KOPT-K1 (cell line): ENCODE data around the gene FARS2.

Source experiments
- H3K27ac ChIP-seq: fragments of 200-600 bp; sonication (generic); 2 replicates; pipeline ENCODE4 v1.5.1; 2016; ENCODE audit warnings: antibody characterized with exemption, mild to moderate bottlenecking, low read depth, low read length; ENCODE audit not compliant: poor library complexity, severe bottlenecking
- H3K36me3 ChIP-seq: fragments of 200-600 bp; sonication (generic); 2 replicates; pipeline ENCODE4 v1.5.1; 2017; ENCODE audit warnings: antibody characterized with exemption, mild to moderate bottlenecking, low read length, moderate library complexity; ENCODE audit not compliant: insufficient read depth
- H3K9me3 ChIP-seq: fragments of 200-600 bp; sonication (generic); 2 replicates; pipeline ENCODE4 v1.5.1; 2017; ENCODE audit warnings: antibody characterized with exemption, low read length, mild to moderate bottlenecking; ENCODE audit not compliant: insufficient read depth, poor library complexity, severe bottlenecking

Gene FARS2

GRCh38 chr6:5384276-5384675 is 123.0 kb downstream of the FARS2 start:
- no peaks in the 10 kb centered on the region for H3K9me3 ChIP-seq
- no peaks in the 10 kb centered on the region for H3K36me3 ChIP-seq
- H3K27ac ChIP-seq: no peak overlapping the region

DNA sequence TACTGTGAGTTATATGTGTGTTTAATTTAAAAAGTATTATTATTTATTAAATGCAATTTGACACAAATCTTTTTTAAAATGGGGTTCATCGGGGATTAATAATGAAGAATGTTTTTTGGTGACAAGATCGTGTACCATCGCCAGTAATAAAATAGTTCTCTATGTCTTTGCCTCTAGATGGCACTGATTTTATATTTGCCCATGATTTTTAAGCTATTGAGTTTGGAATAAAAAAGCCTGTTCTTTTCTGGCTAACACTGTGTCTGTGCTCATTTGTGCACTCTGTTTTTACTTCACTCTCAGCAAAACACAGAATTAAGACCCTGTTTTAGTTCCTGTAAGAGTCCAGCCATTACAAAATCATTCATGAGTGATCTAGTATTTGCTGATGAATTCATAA is 127.0 kb downstream of the FARS2 start:
- H3K36me3 ChIP-seq: no peaks in the 10 kb centered on the region
- H3K9me3 ChIP-seq: no peaks in the 10 kb centered on the region
- no peak overlapping the region for H3K27ac ChIP-seq

DNA sequence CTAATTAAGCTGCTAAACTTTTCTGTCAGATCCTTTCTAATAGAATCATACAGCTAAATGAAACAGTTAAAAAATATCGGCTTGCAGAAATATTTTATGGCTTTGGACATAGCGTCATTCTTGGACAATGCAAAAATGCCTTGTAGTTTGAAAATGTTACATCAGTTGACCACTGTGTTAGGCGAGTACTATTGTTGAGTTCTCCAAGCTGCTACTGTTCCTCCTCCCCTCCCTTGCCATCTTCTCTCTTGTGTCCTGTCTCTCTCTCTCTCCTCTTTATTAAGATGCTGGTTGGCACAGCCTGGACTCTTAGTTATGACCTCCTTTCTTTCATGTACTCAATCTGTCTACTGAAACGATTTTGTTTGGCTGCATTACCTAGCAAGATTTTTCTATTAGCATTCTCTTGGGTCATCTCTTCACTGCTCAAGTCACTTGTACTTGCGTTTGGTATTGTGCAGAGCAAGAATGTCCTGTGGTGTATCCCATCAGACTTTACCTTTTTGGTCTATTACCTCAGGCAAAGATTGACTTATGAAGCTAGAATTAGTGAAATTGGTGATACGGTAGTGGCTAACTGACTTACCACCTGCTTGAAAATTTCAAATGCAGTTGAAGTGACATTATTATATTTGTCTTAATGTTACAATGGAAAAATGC is 127.9 kb downstream of the FARS2 start:
- Histone ChIP-seq H3K36me3 (no peaks in the 10 kb centered on the region), H3K27ac (no peak overlapping the region), H3K9me3 (no peaks in the 10 kb centered on the region)

DNA sequence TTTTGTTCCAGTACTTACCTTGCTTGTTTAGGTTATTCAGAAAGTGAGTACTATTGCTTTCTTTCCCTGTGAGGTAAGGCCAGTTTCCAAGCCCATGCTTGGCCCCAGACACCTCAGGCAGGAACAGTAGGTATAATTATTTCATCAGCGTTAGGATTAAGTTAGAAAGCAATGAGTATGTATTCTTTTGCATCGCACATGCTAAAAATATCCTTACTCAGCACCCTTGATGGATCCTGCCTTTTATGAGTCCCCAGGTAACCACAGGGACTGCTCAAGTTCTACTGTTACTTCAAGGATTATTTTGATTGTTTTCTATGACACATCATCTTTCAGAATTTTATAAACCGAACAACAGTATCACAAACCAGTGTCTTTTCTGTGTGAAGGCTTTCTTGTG is 128.9 kb downstream of the FARS2 start:
- no peaks in the 10 kb centered on the region for H3K9me3 ChIP-seq
- H3K27ac ChIP-seq: no peak overlapping the region
- H3K36me3 ChIP-seq: no peaks in the 10 kb centered on the region

DNA sequence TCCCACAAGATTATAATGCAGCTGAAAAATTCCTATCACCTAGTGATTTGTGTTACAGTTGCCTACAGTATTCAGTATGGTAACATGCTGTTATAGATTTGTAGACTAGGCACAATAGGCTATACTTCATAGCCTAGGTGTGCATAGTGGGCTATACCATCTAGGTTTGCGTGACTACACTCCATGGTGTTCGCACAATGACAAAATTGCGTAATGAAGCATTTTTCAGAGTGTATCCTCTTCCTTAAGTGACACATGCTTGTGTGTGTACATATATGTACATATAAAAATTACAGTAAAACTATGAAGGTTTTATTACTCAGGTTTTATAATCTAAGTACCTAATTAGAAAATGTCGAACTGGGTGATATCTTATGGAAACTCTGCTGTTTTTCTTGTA is 133.0 kb downstream of the FARS2 start:
- no peaks in the 10 kb centered on the region for H3K9me3 ChIP-seq
- no peaks in the 10 kb centered on the region for H3K36me3 ChIP-seq
- H3K27ac ChIP-seq: no peak overlapping the region

DNA sequence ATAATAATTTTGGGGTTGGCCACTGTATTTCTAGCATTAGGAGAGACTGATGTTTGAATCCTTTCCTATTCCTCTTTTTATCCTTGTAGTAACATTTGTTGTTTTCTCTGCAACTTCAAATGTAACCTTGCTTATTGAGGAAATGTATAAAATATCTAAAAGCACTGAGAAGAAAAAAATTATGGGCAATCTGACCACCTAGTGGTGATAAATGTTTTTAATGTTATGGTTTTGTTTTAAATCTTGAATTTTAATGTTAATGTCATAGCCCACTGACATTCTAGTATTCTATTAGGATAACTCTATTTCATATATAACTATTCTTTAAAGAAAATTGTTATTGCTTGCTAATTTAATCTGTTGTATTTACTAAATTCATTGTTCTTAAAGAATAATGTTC is 134.4 kb downstream of the FARS2 start:
- H3K27ac ChIP-seq: no peak overlapping the region
- H3K36me3 ChIP-seq: no peaks in the 10 kb centered on the region
- no peaks in the 10 kb centered on the region for H3K9me3 ChIP-seq

DNA sequence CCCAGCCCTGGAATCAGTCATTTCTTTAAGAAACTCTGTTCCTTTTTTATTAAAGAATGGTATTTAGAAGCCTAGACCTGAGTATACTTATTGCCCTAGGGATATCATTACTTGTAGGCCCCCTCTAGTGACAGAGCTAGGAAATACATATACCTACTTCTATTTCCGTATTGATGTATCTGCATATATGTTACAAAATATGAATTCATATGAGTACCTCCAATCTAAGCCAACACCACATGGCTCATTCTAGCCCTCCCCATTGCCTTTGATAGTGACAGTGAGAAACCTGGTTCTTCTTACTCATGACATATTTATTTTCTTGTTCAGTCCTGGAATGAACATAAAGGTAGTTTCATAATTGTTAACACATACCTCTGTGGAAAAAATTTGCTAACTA is 137.2 kb downstream of the FARS2 start:
- no peaks in the 10 kb centered on the region for H3K36me3 ChIP-seq
- H3K9me3 ChIP-seq: no peaks in the 10 kb centered on the region
- H3K27ac ChIP-seq: no peak overlapping the region

- Histone ChIP-seq H3K27ac (no peak overlapping the region), H3K9me3 (no peaks in the 10 kb centered on the region), H3K36me3 (no peaks in the 10 kb centered on the region)
Observed at GRCh38 chr6:5399391-5399790, 138.1 kb downstream of the FARS2 start.

DNA sequence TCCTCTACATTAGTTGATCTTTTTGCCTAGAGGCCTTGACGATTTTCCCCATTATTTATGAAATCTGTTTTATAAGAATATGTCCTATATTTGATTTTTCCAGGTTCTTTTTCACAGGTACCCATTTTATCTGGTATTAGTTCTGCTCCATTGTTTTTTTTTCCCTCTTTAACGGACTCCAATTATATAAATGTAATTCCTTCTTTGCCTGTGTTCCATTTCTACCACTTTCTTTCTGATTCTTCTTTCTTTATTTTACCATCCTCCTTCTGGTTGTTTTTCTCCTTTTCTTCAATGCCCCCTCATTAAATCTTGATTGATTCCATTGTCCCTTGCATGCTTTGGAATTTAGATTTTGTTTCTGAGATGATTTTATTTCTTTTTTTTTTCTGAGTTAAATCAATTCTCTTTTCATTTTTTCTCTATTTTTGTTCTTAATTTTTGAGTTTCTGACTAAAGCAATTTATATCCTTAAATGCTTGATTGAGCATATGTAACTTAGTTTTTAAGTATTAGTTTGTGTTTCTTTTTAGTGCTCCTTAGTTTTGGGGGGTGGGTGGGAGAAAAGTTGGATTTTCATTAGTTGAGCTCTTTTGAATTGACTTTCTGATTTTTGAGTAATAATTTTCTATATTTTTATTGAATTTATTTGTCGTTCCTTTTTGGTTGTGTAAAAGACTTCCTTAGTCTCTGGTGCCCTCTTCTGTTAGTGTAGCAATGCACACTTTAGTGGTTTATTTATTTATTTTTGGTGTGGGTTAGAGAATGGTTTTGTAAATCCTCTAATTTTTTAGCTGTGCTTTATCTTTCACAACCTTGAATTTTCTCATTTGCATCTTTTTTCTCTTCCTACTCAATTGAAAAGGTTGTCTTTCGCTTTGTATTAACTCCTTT is 140.8 kb downstream of the FARS2 start:
- Histone ChIP-seq H3K27ac (no peak overlapping the region), H3K9me3 (no peaks in the 10 kb centered on the region), H3K36me3 (no peaks in the 10 kb centered on the region)

GRCh38 chr6:5403076-5403475 is 141.8 kb downstream of the FARS2 start:
- Histone ChIP-seq H3K27ac (no peak overlapping the region), H3K36me3 (no peaks in the 10 kb centered on the region), H3K9me3 (no peaks in the 10 kb centered on the region)

DNA sequence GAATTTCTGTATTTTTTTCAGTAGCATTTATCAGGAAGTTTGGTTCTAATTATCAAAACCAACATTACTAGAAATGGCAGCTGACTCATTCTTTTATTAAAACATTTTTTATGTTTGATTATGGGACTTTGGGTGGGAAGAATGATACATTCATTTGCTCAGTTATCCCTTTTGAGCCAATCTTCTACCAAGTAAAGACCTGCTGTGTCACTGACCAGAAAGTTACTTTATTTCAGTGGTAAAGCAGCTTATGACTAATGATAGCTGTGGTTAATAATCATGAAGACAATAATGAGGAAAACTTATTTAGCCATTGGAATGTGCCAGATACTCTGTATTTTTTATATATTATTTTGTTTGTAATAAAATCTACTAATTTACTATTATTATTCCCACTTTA is 142.3 kb downstream of the FARS2 start:
- Histone ChIP-seq H3K36me3 (no peaks in the 10 kb centered on the region), H3K27ac (no peak overlapping the region), H3K9me3 (no peaks in the 10 kb centered on the region)

- Histone ChIP-seq H3K9me3 (no peaks in the 10 kb centered on the region), H3K36me3 (no peaks in the 10 kb centered on the region), H3K27ac (no peak overlapping the region)
Observed at GRCh38 chr6:5405976-5406375, 144.7 kb downstream of the FARS2 start.

- Histone ChIP-seq H3K36me3 (no peaks in the 10 kb centered on the region), H3K27ac (no peak overlapping the region), H3K9me3 (no peaks in the 10 kb centered on the region)
Observed at GRCh38 chr6:5411414-5411813, 150.1 kb downstream of the FARS2 start.

- no peak overlapping the region for H3K27ac ChIP-seq
- H3K36me3 ChIP-seq: no peaks in the 10 kb centered on the region
- no peaks in the 10 kb centered on the region for H3K9me3 ChIP-seq
Observed at GRCh38 chr6:5412017-5412416, 150.7 kb downstream of the FARS2 start.

DNA sequence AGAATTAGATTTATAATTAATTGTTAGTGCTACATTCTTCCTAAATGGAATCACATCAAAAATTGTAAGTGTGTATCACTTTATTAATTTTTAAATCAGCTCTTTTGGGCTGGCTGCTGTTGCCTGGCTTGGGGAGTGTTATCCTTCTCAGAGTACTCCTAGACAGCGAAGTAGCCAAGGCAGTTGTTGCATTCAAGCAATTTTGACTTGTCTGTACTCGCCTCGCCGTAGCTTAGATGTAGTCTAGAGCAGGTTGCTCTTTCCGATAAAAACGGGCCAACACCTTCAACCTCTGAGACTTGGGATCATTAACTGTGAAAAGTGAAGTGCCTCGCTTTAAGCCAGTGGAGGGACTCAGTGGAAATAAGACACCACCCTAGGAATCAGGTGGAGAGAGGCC is 151.3 kb downstream of the FARS2 start:
- H3K36me3 ChIP-seq: no peaks in the 10 kb centered on the region
- no peaks in the 10 kb centered on the region for H3K9me3 ChIP-seq
- no peak overlapping the region for H3K27ac ChIP-seq

GRCh38 chr6:5416250-5416649 is 154.9 kb downstream of the FARS2 start:
- no peaks in the 10 kb centered on the region for H3K36me3 ChIP-seq
- H3K27ac ChIP-seq: no peak overlapping the region
- H3K9me3 ChIP-seq: no peaks in the 10 kb centered on the region
